ENCODE results near the gene LEUTX.

GRCh38 chr19:39827216-39827615 is 48.6 kb downstream of the LEUTX start:
- TF ChIP-seq POLR2AphosphoS5 (IDR thresholded peaks at IDR 0.05; ENCODE audit: low read depth, low read length) (no peak), TAF1 (IDR thresholded peaks at IDR 0.05; ENCODE audit: borderline replicate concordance, low read depth, low read length) (no peak), POLR2A (IDR thresholded peaks at IDR 0.05; ENCODE audit: low read depth, low read length) (no peak)

All from GM12892 (cell line).